ENCODE results near the gene IMPA2.

IMPA2 gene

DNA sequence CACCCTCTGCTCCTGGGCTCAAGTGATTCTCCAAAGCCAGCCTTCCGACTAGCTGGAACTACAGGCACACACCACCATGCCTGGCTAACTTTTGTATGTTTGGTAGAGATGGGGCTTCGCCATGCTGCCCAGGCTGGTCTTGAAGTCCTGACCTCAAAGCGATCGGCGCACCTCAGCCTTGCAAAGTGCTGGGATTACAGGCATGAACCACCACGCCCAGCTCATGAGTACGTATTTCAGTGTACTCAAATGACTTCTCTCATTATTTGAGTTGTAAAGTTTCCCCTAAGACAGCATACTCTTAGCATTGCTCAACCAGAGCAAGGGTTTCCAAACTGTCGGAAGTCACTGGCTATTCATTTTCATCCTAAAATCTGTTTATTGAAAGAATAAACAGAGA lies 40.3 kb downstream of the IMPA2 start:
- in situ Hi-C loops (cut with MboI; ENCODE audit: low sequenced_read_pairs, unreplicated experiment), result no loop called here
- no peak for DNase-seq (ENCODE audit: low spot score)
- TF ChIP-seq, protein P1, sequence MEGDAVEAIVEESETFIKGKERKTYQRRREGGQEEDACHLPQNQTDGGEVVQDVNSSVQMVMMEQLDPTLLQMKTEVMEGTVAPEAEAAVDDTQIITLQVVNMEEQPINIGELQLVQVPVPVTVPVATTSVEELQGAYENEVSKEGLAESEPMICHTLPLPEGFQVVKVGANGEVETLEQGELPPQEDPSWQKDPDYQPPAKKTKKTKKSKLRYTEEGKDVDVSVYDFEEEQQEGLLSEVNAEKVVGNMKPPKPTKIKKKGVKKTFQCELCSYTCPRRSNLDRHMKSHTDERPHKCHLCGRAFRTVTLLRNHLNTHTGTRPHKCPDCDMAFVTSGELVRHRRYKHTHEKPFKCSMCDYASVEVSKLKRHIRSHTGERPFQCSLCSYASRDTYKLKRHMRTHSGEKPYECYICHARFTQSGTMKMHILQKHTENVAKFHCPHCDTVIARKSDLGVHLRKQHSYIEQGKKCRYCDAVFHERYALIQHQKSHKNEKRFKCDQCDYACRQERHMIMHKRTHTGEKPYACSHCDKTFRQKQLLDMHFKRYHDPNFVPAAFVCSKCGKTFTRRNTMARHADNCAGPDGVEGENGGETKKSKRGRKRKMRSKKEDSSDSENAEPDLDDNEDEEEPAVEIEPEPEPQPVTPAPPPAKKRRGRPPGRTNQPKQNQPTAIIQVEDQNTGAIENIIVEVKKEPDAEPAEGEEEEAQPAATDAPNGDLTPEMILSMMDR (IDR thresholded peaks at IDR 0.05; ENCODE audit: borderline replicate concordance, control extremely low read depth, extremely low read depth, insufficient read depth, missing control alignments), result no peak

DNA sequence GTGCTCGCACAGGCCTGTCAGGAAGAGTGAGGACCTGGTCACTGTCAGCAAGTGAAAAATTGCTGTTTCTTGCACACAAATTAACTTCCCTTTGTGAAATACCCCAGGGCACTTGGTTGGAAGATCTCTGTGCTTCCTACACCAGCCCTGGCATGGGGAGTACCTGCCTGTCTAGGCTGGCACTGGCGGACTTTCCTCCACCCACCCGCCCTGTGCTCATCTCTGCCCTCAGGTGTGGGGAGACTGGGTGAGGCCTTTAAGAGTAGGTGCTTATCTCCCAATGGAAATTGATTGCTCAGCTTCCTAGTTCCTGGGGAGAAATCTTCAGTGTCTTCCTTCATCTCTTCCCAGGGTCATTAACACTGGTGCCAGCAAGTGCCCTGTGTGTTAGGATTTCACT lies 42.1 kb downstream of the IMPA2 start:
- TF ChIP-seq, protein P1 (IDR thresholded peaks at IDR 0.05; ENCODE audit: borderline replicate concordance, control extremely low read depth, extremely low read depth, insufficient read depth, missing control alignments), result no peak
- in situ Hi-C loops (cut with MboI; ENCODE audit: low sequenced_read_pairs, unreplicated experiment), result no loop called here

DNA sequence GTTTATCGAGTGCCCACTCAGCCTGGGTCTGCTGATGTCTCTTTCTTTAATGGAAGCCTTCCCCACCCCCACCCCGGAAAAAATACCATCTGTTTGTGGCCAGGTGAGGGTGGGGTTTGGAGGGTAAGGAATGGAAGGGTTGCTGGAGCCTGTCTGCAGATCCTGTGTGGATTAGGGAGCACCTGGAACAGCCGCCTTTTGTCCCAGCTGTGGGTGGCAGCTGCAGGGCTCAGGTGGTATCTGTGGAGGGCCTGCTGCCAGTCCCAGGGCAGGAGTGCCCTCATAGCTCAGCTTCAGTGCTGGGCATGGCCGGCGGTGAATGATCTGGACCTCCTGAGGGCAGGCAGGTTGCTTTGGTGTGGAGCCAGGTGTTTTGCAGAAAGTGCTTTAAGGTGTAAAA lies 45.3 kb downstream of the IMPA2 start:
- in situ Hi-C loops (cut with MboI; ENCODE audit: low sequenced_read_pairs, unreplicated experiment), result no loop called here
- TF ChIP-seq, protein P1 (IDR thresholded peaks at IDR 0.05; ENCODE audit: borderline replicate concordance, control extremely low read depth, extremely low read depth, insufficient read depth, missing control alignments), result no peak
- no peak for DNase-seq (ENCODE audit: low spot score)

More for the DNA sequence above, 42.1 kb downstream of the IMPA2 start:
- no peak for DNase-seq (ENCODE audit: low spot score)

DNA sequence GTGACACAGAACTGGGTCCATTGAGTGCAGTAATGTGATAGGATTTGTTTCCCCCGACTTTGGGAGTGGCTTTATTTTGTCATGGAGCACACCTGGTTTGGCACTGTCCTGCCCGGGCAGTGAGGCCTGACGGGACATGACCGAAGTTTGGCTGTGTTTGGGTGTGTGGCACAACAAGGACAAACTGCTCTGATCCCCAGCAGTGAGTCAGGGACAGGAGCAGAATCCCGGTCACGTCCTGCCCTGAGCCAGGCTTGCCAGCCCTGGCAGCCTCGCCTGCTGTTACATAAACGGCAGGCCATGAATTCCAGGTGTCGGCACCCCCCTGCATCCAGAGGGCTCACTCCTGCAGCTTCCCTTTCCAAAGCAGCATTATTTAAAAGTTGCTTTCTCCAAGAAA lies 45.7 kb downstream of the IMPA2 start:
- TF ChIP-seq, protein P1 (IDR thresholded peaks at IDR 0.05; ENCODE audit: borderline replicate concordance, control extremely low read depth, extremely low read depth, insufficient read depth, missing control alignments), result no peak
- in situ Hi-C loops (cut with MboI; ENCODE audit: low sequenced_read_pairs, unreplicated experiment), result no loop called here
- DNase-seq (ENCODE audit: low spot score), result no peak

DNA sequence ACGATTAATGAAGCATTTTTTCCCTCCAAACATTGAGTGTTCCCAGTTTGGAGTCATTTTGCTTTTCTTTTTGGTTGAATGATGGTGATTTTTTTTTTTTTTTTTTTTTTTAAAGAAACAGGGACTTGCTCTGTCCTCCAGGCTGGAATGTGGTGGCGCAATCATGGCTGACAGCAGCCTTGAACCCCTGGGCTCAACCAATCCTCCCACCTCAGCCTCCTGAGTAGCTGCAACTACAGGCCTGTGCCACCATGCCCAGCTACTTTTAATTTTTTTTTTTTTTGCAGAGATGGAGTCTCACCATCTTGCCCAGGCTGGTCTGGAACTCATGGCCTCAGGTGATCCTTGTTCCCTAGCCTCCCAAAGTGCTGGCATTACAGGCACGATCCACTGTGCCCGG lies 46.2 kb downstream of the IMPA2 start:
- TF ChIP-seq, protein P1 (IDR thresholded peaks at IDR 0.05; ENCODE audit: borderline replicate concordance, control extremely low read depth, extremely low read depth, insufficient read depth, missing control alignments), result no peak
- no peak for DNase-seq (ENCODE audit: low spot score)
- in situ Hi-C loops (cut with MboI; ENCODE audit: low sequenced_read_pairs, unreplicated experiment), result no loop called here

DNA sequence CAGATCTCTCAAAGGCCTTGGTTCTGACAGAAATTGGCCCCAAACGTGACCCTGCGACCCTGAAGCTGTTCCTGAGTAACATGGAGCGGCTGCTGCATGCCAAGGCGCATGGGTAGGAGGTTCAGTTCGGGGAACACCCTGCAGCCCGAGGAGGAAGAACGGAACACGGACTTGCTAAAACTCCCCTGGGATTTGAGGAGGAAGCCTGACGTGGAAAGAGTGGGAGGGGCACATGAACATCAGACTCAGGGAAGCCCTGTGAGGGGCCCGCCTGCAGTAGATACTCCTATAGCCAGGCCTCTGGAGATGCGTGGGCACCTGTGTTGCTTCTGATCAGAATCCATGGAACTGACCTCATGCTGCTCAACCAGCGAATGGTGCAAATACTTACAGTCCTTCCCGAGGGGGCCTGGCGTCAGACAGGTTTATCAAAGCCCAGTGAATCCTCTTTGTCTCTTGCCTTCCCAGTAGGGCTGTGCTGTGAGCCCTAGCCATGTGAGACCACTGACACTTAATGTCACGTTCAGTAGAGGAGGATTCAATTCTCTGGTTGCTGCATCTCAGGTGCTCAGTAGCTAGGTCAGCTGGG lies 46.8 kb downstream of the IMPA2 start:
- in situ Hi-C loops (cut with MboI; ENCODE audit: low sequenced_read_pairs, unreplicated experiment), result no loop called here
- TF ChIP-seq, protein P1 (IDR thresholded peaks at IDR 0.05; ENCODE audit: borderline replicate concordance, control extremely low read depth, extremely low read depth, insufficient read depth, missing control alignments), result no peak
- no peak for DNase-seq (ENCODE audit: low spot score)

Measured in GM13976 (cell line).